Measurements from ENCODE around the gene MT1H.

MT1H gene

GRCh38 chr16:56647641-56648431 is 21.8 kb upstream of the MT1H start:
- Histone ChIP-seq H3K4me3 (ENCODE audit: low read depth, low read length) (no peak overlapping the region), H3K27ac (no peak overlapping the region), H3K27me3 (replicated peaks) (peaks cover 26% of the 10 kb centered on the region), H3K36me3 (replicated peaks) (no peaks in the 10 kb centered on the region)
- TF ChIP-seq CTCF (IDR thresholded peaks at IDR 0.05; ENCODE audit: low read depth, low read length, missing control alignments), result no peak
- DNase-seq, result no peak
- in situ Hi-C loops (cut with HindIII; ENCODE audit: low pct_ligation_motif_present, low sequenced_read_pairs), result no loop called here

DNA sequence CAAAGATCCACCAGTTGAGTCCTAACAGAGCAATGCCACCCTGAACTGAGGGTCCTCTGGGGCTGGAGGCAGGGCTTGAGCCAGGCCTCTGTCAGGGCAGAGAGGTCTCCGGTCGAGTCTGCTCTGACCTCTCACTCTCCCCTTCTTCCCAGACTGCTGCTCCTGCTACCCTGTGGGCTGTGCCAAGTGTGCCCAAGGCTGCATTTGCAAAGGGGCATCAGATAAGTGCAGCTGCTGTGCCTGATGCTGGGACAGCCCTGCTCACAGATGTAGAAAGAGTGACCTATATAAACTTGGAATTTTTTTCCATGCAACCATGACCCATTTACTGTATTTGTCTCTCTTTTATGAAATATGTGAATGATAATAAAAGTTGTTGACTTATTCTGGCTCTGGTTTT is 20.3 kb upstream of the MT1H start:
- no peak for TF ChIP-seq CTCF (IDR thresholded peaks at IDR 0.05; ENCODE audit: low read depth, low read length, missing control alignments)
- H3K27ac ChIP-seq, result no peak overlapping the region
- no peak overlapping the region for H3K4me3 ChIP-seq (ENCODE audit: low read depth, low read length)
- H3K27me3 ChIP-seq (replicated peaks), result peaks cover 22% of the 10 kb centered on the region
- in situ Hi-C loops (cut with HindIII; ENCODE audit: low pct_ligation_motif_present, low sequenced_read_pairs), result no loop called here
- DNase-seq, result no peak
- no peaks in the 10 kb centered on the region for H3K36me3 ChIP-seq (replicated peaks)

GRCh38 chr16:56649820-56650219 is 19.8 kb upstream of the MT1H start:
- no peaks in the 10 kb centered on the region for H3K36me3 ChIP-seq (replicated peaks)
- H3K27me3 ChIP-seq (replicated peaks), result peaks cover 22% of the 10 kb centered on the region
- no peak overlapping the region for H3K4me3 ChIP-seq (ENCODE audit: low read depth, low read length)
- in situ Hi-C loops (cut with HindIII; ENCODE audit: low pct_ligation_motif_present, low sequenced_read_pairs), result no loop called here
- H3K27ac ChIP-seq, result no peak overlapping the region
- TF ChIP-seq CTCF (IDR thresholded peaks at IDR 0.05; ENCODE audit: low read depth, low read length, missing control alignments), result no peak
- no peak for DNase-seq

- in situ Hi-C loops (cut with HindIII; ENCODE audit: low pct_ligation_motif_present, low sequenced_read_pairs), result no loop called here
- peaks cover 22% of the 10 kb centered on the region for H3K27me3 ChIP-seq (replicated peaks)
- no peak for TF ChIP-seq CTCF (IDR thresholded peaks at IDR 0.05; ENCODE audit: low read depth, low read length, missing control alignments)
- H3K36me3 ChIP-seq (replicated peaks), result no peaks in the 10 kb centered on the region
- no peak within 1 kb of the TSS for H3K4me3 ChIP-seq (ENCODE audit: low read depth, low read length)
- DNase-seq, result no peak
- H3K27ac ChIP-seq, result no peak within 1 kb of the TSS
Measured at GRCh38 chr16:56651586-56651985, 18.0 kb upstream of the MT1H start, which contains the start of gene MT1B. Gene MT1B (plus strand): TSS chr16:56651886. CDS start chr16:56651954, 68 bp downstream.

- Histone ChIP-seq H3K27ac (no peak overlapping the region), H3K36me3 (replicated peaks) (no peaks in the 10 kb centered on the region), H3K4me3 (ENCODE audit: low read depth, low read length) (no peak overlapping the region), H3K27me3 (replicated peaks) (peaks cover 14% of the 10 kb centered on the region)
- no peak for TF ChIP-seq CTCF (IDR thresholded peaks at IDR 0.05; ENCODE audit: low read depth, low read length, missing control alignments)
- no peak for DNase-seq
- in situ Hi-C loops (cut with HindIII; ENCODE audit: low pct_ligation_motif_present, low sequenced_read_pairs), result no loop called here
Measured at GRCh38 chr16:56652600-56652999, 17.0 kb upstream of the MT1H start.

DNA sequence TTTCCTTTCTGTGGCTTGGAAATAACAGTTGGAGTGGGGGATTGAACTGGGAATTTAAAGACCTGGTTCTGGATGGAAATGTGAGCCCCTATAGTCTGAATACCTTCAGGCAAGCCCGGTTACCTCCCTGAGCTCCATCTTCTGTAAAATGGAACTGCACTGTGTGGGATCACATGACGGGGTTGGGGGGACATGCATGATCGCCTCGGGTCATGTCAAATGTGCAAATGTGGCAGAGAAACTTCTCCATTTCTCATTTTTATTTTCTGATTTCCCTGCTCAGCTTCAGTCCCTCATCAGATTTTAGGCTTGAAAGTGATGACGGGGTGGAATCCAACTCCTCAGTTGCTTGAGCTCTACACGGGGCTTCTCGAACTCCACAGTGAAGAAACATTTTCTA is 16.4 kb upstream of the MT1H start:
- Histone ChIP-seq H3K36me3 (replicated peaks) (no peaks in the 10 kb centered on the region), H3K27me3 (replicated peaks) (peaks cover 8% of the 10 kb centered on the region), H3K27ac (no peak overlapping the region), H3K4me3 (ENCODE audit: low read depth, low read length) (no peak overlapping the region)
- DNase-seq, result no peak
- in situ Hi-C loops (cut with HindIII; ENCODE audit: low pct_ligation_motif_present, low sequenced_read_pairs), result no loop called here
- no peak for TF ChIP-seq CTCF (IDR thresholded peaks at IDR 0.05; ENCODE audit: low read depth, low read length, missing control alignments)

All from brain microvascular endothelial cell (primary cell).